MCF 10A (cell line): ENCODE data around the gene AFF4. TPM values are rescaled to one million over a fixed set of nuclear protein-coding genes. Genes with fewer than 3 reads are reported as not detected.

Experiments
- BruUV-seq: library from RNA; stranded (reverse); fragments of 400-500 nt; replicated peaks from 2 replicates; lab custom pipeline; 2021; lab: Mats Ljungman, UMichigan
- CTCF ChIA-PET: fragments of 300-600 bp; sonication (Branson Sonifier 250); formaldehyde crosslinking; extraction: SDS; loops from one replicate; lab custom pipeline; 2021; ENCODE audit warnings: antibody characterized with exemption, inconsistent platforms; lab: Yijun Ruan, JAX
- POLR2A ChIA-PET: fragments of 300-600, 350-650 bp; sonication (Branson Sonifier 250); formaldehyde crosslinking; extraction: SDS; loops from one replicate; lab custom pipeline; 2020; ENCODE audit warnings: antibody characterized with exemption, inconsistent platforms; lab: Yijun Ruan, JAX
- DNase-seq: peaks from one replicate; pipeline ENCODE4 v3.0.0-alpha.2; 2018; ENCODE audit not compliant: unreplicated experiment
- H3K27ac Mint-ChIP-seq: one replicate; pipeline ENCODE4 v1.8.0; 2022; ENCODE audit warnings: mild to moderate bottlenecking, low read depth, mixed read lengths; ENCODE audit not compliant: unreplicated experiment
- H3K27me3 Mint-ChIP-seq: one replicate; pipeline ENCODE4 v1.8.0; 2022; ENCODE audit warnings: mixed read lengths; ENCODE audit not compliant: insufficient read depth, unreplicated experiment
- H3K36me3 Mint-ChIP-seq: one replicate; pipeline ENCODE4 v1.8.0; 2022; ENCODE audit warnings: mild to moderate bottlenecking, moderate library complexity, mixed read lengths; ENCODE audit not compliant: insufficient read depth, unreplicated experiment
- H3K4me1 Mint-ChIP-seq: one replicate; pipeline ENCODE4 v1.8.0; 2022; ENCODE audit warnings: mixed read lengths; ENCODE audit not compliant: insufficient read depth, unreplicated experiment
- H3K4me3 Mint-ChIP-seq: one replicate; pipeline ENCODE4 v1.8.0; 2022; ENCODE audit warnings: mild to moderate bottlenecking, moderate library complexity, mixed read lengths; ENCODE audit not compliant: unreplicated experiment
- H3K9me3 Mint-ChIP-seq: one replicate; pipeline ENCODE4 v1.8.0; 2022; ENCODE audit warnings: mixed read lengths; ENCODE audit not compliant: unreplicated experiment
- CTCF ChIP-seq: fragments of 200-600 bp; IDR thresholded peaks from one replicate; pipeline ENCODE4 v1.8.0; 2022; ENCODE audit warnings: antibody characterized with exemption, mild to moderate bottlenecking; ENCODE audit not compliant: unreplicated experiment
- intact Hi-C: fragments of 100-400 bp; cut with micrococcal nuclease; formaldehyde crosslinking; loops from 2 replicates; pipeline ENCODE4 v1.14.1; 2022
- total RNA-seq: library from RNA; stranded (reverse); gene quantifications from 2 replicates; pipeline ENCODE4 v1.2.3, GENCODE V29; 2022

AFF4 gene
- total RNA-seq, 1 experiment from 2014 or later: 206 TPM

- Mint-ChIP-seq H3K36me3 (no peaks in the 10 kb centered on the region), H3K4me1 (no peaks in the 10 kb centered on the region), H3K9me3 (no peaks in the 10 kb centered on the region), H3K4me3 (no peak overlapping the region), H3K27ac (no peak overlapping the region), H3K27me3 (peaks cover 13% of the 10 kb centered on the region)
- ChIA-PET CTCF (interaction anchor here (0.7 to 6.6 kb wide), 7 partner anchors 9 to 54 kb away, joined by 3 to 37 read pairs (median 4); partner anchors contain the start of genes GDF9 and UQCRQ), POLR2A (interaction anchor here (1.0 to 4.8 kb wide), 5 partner anchors 9 to 22 kb away, joined by 3 to 53 read pairs (median 11); partner anchors contain the start of genes GDF9 and UQCRQ)
- no peak for TF ChIP-seq CTCF
- DNase-seq: no peak
- intact Hi-C loops: no loop called here
- BruUV-seq: no TSS peak
Observed at GRCh38 chr5:132854301-132854700, 109.1 kb downstream of the AFF4 start.

- H3K9me3 Mint-ChIP-seq: no peaks in the 10 kb centered on the region
- intact Hi-C loops: no loop called here
- ChIA-PET POLR2A (interaction anchor here (0.7 to 4.8 kb wide), 6 partner anchors 10 to 164 kb away, joined by 3 to 53 read pairs (median 8); partner anchors contain the start of genes GDF9 and UQCRQ), CTCF (interaction anchor here (0.7 to 6.6 kb wide), 8 partner anchors 9 to 35 kb away, joined by 3 to 37 read pairs (median 4); partner anchors contain the start of genes GDF9 and UQCRQ)
- no peak overlapping the region for H3K4me3 Mint-ChIP-seq
- no peaks in the 10 kb centered on the region for H3K36me3 Mint-ChIP-seq
- peaks cover 13% of the 10 kb centered on the region for H3K27me3 Mint-ChIP-seq
- DNase-seq: no peak
- H3K27ac Mint-ChIP-seq: no peak overlapping the region
- H3K4me1 Mint-ChIP-seq: no peaks in the 10 kb centered on the region
- TF ChIP-seq CTCF: no peak
- BruUV-seq: no TSS peak
Observed at GRCh38 chr5:132853790-132854189, 109.6 kb downstream of the AFF4 start.

- intact Hi-C loops: no loop called here
- Mint-ChIP-seq H3K27ac (no peak overlapping the region), H3K4me3 (no peak overlapping the region), H3K36me3 (no peaks in the 10 kb centered on the region), H3K9me3 (no peaks in the 10 kb centered on the region), H3K27me3 (peaks cover 13% of the 10 kb centered on the region), H3K4me1 (no peaks in the 10 kb centered on the region)
- BruUV-seq: no TSS peak
- TF ChIP-seq CTCF: no peak
- ChIA-PET POLR2A (interaction anchor here (0.7 to 4.8 kb wide), 4 partner anchors 13 to 163 kb away, joined by 3 to 53 read pairs (median 16); partner anchors contain the start of genes GDF9 and UQCRQ), CTCF (interaction anchor here (0.7 to 6.6 kb wide), 5 partner anchors 8 to 34 kb away, joined by 3 to 37 read pairs (median 3); partner anchors contain the start of genes GDF9 and UQCRQ)
- DNase-seq: no peak
Observed at GRCh38 chr5:132853323-132853722, 110.1 kb downstream of the AFF4 start.

GRCh38 chr5:132850066-132850465 is 113.4 kb downstream of the AFF4 start:
- intact Hi-C loops: no loop called here
- no peaks in the 10 kb centered on the region for H3K36me3 Mint-ChIP-seq
- no peak for DNase-seq
- no peaks in the 10 kb centered on the region for H3K4me1 Mint-ChIP-seq
- no peak overlapping the region for H3K4me3 Mint-ChIP-seq
- ChIA-PET CTCF (interaction anchor here (0.5 to 6.2 kb wide), 6 partner anchors 11 to 323 kb away, joined by 3 to 37 read pairs (median 4); partner anchors contain the start of gene SHROOM1), POLR2A (interaction anchor here (0.9 to 4.7 kb wide), 4 partner anchors 9 to 16 kb away, joined by 3 to 23 read pairs (median 4); partner anchors contain the start of genes GDF9 and UQCRQ)
- H3K9me3 Mint-ChIP-seq: no peaks in the 10 kb centered on the region
- no peak for TF ChIP-seq CTCF
- BruUV-seq: no TSS peak
- H3K27me3 Mint-ChIP-seq: no peaks in the 10 kb centered on the region
- no peak overlapping the region for H3K27ac Mint-ChIP-seq
